HEK293 (cell line): ENCODE data around the gene CLEC16A.
A peak's percentile ranks its signal among the peaks of the same experiment; 100 is the strongest.

Experiments
- CTCF ChIA-PET: fragments of 350-600 bp; formaldehyde crosslinking; extraction: SDS; loops from one replicate; lab custom pipeline; 2021; ENCODE audit warnings: antibody characterized with exemption; lab: Yijun Ruan, JAX
- POLR2A ChIA-PET: fragments of 300-600 bp; formaldehyde crosslinking; extraction: SDS; loops from one replicate; lab custom pipeline; 2020; ENCODE audit warnings: antibody characterized with exemption, inconsistent platforms; lab: Yijun Ruan, JAX
- H3K27ac ChIP-seq: fragments of 200-500 bp; sonication (Bioruptor generic); 2 replicates; pipeline ENCODE4 v1.5.1; 2014; ENCODE audit warnings: low read depth, low read length, control low read depth, inconsistent platforms; ENCODE audit errors: extremely low read depth
- H3K36me3 ChIP-seq, 2 experiments: fragments of 200-500 bp in 1 of 2; sonication (Bioruptor generic) in 1 of 2; 1 replicate in 1 of 2; 2 replicates in 1 of 2; pipeline ENCODE4 v1.5.1; 2014 to 2017; ENCODE audit warnings: inconsistent platforms in 2 of 2, low read length in 2 of 2; ENCODE audit not compliant: control insufficient read depth in 2 of 2, insufficient read depth in 1 of 2
- H3K4me1 ChIP-seq: fragments of 200-500 bp; sonication (Bioruptor generic); 2 replicates; pipeline ENCODE4 v1.5.1; 2014; ENCODE audit warnings: mild to moderate bottlenecking, low read length, inconsistent platforms; ENCODE audit not compliant: control insufficient read depth, insufficient read depth
- H3K4me3 ChIP-seq: 2 replicates; pipeline ENCODE4 v1.5.1; 2011; ENCODE audit warnings: low read depth, mild to moderate bottlenecking, control low read depth, low read length, moderate library complexity
- H3K9me3 ChIP-seq: fragments of 200-500 bp; sonication (Bioruptor generic); 2 replicates; pipeline ENCODE4 v1.5.1; 2014; ENCODE audit warnings: low read depth, low read length, inconsistent platforms; ENCODE audit not compliant: control insufficient read depth, insufficient read depth
- EGR2 ChIP-seq: fragments of 450-650 bp; formaldehyde crosslinking; IDR thresholded peaks from 2 replicates; pipeline ENCODE4 v1.5.1; 2016; ENCODE audit warnings: low read depth, missing biosample characterization, missing genetic modification characterization
- IKZF3 ChIP-seq: fragments of 450-650 bp; IDR thresholded peaks from 2 replicates; pipeline ENCODE4 v1.5.0; 2018; ENCODE audit warnings: missing biosample characterization, mild to moderate bottlenecking, missing genetic modification characterization, moderate library complexity
- OVOL3 ChIP-seq: fragments of 450-650 bp; formaldehyde crosslinking; IDR thresholded peaks from 2 replicates; pipeline ENCODE4 v1.5.1; 2016; ENCODE audit warnings: missing biosample characterization, missing genetic modification characterization
- YY2 ChIP-seq: fragments of 450-650 bp; formaldehyde crosslinking; IDR thresholded peaks from 2 replicates; pipeline ENCODE4 v1.5.1; 2016; ENCODE audit warnings: missing biosample characterization, missing genetic modification characterization
- ZBTB17 ChIP-seq: fragments of 450-650 bp; formaldehyde crosslinking; IDR thresholded peaks from 2 replicates; pipeline ENCODE4 v1.5.1; 2016; ENCODE audit warnings: missing biosample characterization, missing genetic modification characterization
- ZBTB20 ChIP-seq: fragments of 450-650 bp; formaldehyde crosslinking; IDR thresholded peaks from 2 replicates; pipeline ENCODE4 v1.5.1; 2016; ENCODE audit warnings: missing biosample characterization, missing genetic modification characterization
- ZBTB21 ChIP-seq: fragments of 450-650 bp; formaldehyde crosslinking; IDR thresholded peaks from 2 replicates; pipeline ENCODE4 v1.5.1; 2017; ENCODE audit warnings: missing biosample characterization, missing genetic modification characterization
- ZNF112 ChIP-seq: fragments of 450-650 bp; formaldehyde crosslinking; IDR thresholded peaks from 2 replicates; pipeline ENCODE4 v1.5.0; 2017; ENCODE audit warnings: missing biosample characterization, missing genetic modification characterization
- ZNF174 ChIP-seq: fragments of 450-650 bp; formaldehyde crosslinking; IDR thresholded peaks from 2 replicates; pipeline ENCODE4 v1.5.0; 2017; ENCODE audit warnings: missing biosample characterization, mild to moderate bottlenecking, missing genetic modification characterization
- ZNF19 ChIP-seq: fragments of 450-650 bp; formaldehyde crosslinking; IDR thresholded peaks from 2 replicates; pipeline ENCODE4; 2016; ENCODE audit warnings: missing biosample characterization, missing genetic modification characterization, low read depth
- ZNF2 ChIP-seq: fragments of 450-650 bp; formaldehyde crosslinking; IDR thresholded peaks from 2 replicates; pipeline ENCODE4 v1.5.1; 2016; ENCODE audit warnings: missing biosample characterization, missing genetic modification characterization
- ZNF221 ChIP-seq: fragments of 450-650 bp; formaldehyde crosslinking; IDR thresholded peaks from 2 replicates; pipeline ENCODE4 v1.5.1; 2017; ENCODE audit warnings: missing biosample characterization, missing genetic modification characterization, borderline replicate concordance
- ZNF292 ChIP-seq: fragments of 450-650 bp; formaldehyde crosslinking; IDR thresholded peaks from 2 replicates; pipeline ENCODE4 v1.5.1; 2016; ENCODE audit warnings: low read depth, missing biosample characterization, missing genetic modification characterization, borderline replicate concordance
- ZNF600 ChIP-seq: fragments of 450-650 bp; formaldehyde crosslinking; IDR thresholded peaks from 2 replicates; pipeline ENCODE4 v1.5.1; 2016; ENCODE audit warnings: missing biosample characterization, missing genetic modification characterization
- TF ChIP-seq, protein P1 (sequence below): fragments of 450-650 bp; formaldehyde crosslinking; IDR thresholded peaks from 2 replicates; pipeline ENCODE4 v1.5.1; 2016; ENCODE audit warnings: missing biosample characterization, missing genetic modification characterization
- TF ChIP-seq, protein P2 (sequence below): fragments of 450-650 bp; formaldehyde crosslinking; IDR thresholded peaks from 2 replicates; pipeline ENCODE4 v1.5.1; 2017; ENCODE audit warnings: missing biosample characterization, missing genetic modification characterization
- TF ChIP-seq, protein P3 (sequence below): fragments of 450-650 bp; formaldehyde crosslinking; IDR thresholded peaks from 2 replicates; pipeline ENCODE4 v1.5.1; 2017; ENCODE audit warnings: missing biosample characterization, missing genetic modification characterization
- TF ChIP-seq, protein P4 (sequence below): IDR thresholded peaks from 2 replicates; pipeline ENCODE4 v1.6.1; 2011; ENCODE audit warnings: mild to moderate bottlenecking, low read depth, low read length, borderline replicate concordance

The CLEC16A gene

DNA sequence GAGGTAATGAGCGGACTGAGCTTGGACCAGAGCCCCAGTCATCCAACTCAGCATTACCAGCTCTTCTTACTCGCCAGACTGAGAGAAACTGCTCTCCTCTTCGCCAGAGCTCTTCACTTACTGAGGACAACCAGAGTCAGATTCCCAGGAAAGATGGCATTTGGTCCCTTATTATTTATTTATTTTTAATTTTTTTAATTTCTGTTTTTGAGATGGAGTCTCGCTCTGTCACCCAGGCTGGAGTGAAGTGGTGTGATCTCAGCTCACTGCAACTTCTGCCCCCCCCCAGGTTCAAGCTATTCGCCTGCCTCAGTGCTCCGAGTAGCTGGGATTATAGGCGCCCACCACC, 25.4 kb upstream of the CLEC16A start:
- ChIA-PET POLR2A (interaction anchor here (0.5 to 0.9 kb wide), 2 partner anchors 149 to 175 kb away, joined by 3 read pairs; partner anchors contain the start of gene NUBP1), CTCF (interaction anchor here (0.6 to 3.1 kb wide), 18 partner anchors 10 to 1662 kb away, joined by 3 to 22 read pairs (median 4); no protein-coding TSS in a partner anchor)
- no peaks in the 10 kb centered on the region for H3K36me3 ChIP-seq
- H3K27ac ChIP-seq, result no peak overlapping the region
- H3K4me3 ChIP-seq, result no peak overlapping the region
- no peaks in the 10 kb centered on the region for H3K4me1 ChIP-seq
- H3K9me3 ChIP-seq, result no peaks in the 10 kb centered on the region
- TF ChIP-seq, protein P1, sequence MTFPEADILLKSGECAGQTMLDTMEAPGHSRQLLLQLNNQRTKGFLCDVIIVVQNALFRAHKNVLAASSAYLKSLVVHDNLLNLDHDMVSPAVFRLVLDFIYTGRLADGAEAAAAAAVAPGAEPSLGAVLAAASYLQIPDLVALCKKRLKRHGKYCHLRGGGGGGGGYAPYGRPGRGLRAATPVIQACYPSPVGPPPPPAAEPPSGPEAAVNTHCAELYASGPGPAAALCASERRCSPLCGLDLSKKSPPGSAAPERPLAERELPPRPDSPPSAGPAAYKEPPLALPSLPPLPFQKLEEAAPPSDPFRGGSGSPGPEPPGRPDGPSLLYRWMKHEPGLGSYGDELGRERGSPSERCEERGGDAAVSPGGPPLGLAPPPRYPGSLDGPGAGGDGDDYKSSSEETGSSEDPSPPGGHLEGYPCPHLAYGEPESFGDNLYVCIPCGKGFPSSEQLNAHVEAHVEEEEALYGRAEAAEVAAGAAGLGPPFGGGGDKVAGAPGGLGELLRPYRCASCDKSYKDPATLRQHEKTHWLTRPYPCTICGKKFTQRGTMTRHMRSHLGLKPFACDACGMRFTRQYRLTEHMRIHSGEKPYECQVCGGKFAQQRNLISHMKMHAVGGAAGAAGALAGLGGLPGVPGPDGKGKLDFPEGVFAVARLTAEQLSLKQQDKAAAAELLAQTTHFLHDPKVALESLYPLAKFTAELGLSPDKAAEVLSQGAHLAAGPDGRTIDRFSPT (tag by site-specific recombination), result no peak
- TF ChIP-seq ZNF19 (tag by site-specific recombination) (no peak), ZBTB17 (tag by site-specific recombination) (peak; percentile 79), ZBTB21 (tag by site-specific recombination) (no peak)
- TF ChIP-seq, protein P2, sequence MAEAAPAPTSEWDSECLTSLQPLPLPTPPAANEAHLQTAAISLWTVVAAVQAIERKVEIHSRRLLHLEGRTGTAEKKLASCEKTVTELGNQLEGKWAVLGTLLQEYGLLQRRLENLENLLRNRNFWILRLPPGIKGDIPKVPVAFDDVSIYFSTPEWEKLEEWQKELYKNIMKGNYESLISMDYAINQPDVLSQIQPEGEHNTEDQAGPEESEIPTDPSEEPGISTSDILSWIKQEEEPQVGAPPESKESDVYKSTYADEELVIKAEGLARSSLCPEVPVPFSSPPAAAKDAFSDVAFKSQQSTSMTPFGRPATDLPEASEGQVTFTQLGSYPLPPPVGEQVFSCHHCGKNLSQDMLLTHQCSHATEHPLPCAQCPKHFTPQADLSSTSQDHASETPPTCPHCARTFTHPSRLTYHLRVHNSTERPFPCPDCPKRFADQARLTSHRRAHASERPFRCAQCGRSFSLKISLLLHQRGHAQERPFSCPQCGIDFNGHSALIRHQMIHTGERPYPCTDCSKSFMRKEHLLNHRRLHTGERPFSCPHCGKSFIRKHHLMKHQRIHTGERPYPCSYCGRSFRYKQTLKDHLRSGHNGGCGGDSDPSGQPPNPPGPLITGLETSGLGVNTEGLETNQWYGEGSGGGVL (tag by site-specific recombination), result no peak

DNA sequence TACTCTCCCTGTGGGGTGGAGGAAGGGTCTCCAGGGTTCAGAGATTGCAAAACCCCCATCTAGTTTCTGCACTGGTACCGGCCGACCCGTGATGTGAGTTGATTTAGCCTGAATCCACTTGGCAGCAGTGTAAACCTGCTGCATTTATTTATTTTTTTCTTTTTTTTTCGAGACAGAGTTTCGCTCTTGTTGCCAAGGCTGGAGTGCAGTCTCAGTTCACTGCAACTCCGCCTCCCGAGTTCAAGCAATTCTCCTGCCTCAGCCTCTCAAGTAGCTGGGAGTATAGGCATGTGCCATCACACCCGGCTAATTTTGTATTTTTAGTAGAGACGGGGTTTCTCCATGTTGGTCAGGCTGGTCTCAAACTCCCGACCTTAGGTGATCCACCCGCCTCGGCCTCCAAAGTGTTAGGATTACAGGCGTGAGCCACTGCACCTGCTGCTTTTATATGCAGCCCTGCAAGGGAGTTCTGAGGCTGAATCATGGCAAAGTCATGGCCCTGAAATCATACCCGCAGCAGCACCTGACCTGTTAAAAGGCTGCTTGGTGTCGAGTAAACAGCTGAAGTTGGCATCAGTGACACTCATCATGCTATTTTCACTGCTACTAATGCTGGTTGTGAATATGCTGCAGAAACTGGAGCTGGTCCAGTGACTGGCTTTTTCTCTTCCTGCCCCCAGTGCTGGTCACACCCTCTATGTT, 23.5 kb upstream of the CLEC16A start:
- Histone ChIP-seq H3K4me3 (no peak overlapping the region), H3K36me3 (peaks cover 0 to 4% of the 10 kb centered on the region in 2 experiments; a peak in 1 of 3 replicates), H3K27ac (no peak overlapping the region), H3K9me3 (no peaks in the 10 kb centered on the region), H3K4me1 (no peaks in the 10 kb centered on the region)
- TF ChIP-seq ZBTB20, result no peak
- no peak for TF ChIP-seq ZNF2 (tag by site-specific recombination)
- TF ChIP-seq ZNF112 (tag by site-specific recombination), result no peak
- POLR2A ChIA-PET, result no interaction called here
- CTCF ChIA-PET, result interaction anchor here (0.7 to 1.2 kb wide), 4 partner anchors 26 to 406 kb away, joined by 3 to 5 read pairs (median 4); no protein-coding TSS in a partner anchor

DNA sequence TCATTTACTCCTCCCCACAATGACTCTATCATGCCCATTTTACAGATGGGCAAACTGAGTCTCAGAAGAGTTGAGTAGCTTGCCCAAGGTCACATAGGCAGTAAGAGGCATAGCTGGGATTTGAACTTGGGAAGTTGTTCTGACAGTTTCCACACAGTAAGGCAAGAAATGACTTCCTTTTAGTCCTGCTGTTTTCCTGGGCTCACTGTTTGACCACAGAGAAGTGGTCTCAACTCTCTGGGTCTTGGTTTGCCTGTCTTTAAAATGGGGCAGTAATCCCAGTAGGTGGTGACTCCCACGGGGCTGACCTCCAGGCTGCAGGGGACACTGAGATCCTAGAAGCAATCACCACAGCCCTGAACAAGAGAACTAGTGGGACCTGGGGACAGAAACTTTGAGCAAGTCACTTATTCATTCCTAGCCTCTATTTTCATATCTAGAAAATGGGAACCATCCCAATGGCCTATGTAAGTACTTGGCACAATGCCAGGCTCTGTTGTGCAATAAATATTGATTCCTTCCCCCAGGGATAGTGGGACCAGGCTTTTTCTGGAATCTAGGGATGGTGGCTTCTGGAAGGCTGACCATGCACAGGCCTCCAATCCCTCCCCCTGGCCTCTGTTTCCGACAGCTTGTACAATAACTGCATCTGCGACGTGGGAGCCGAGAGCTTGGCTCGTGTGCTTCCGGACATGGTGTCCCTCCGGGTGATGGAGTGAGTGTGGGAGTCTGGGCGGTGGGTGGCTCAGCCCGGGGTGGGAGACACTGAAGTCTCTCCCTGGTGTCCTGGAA, 22.6 kb upstream of the CLEC16A start:
- H3K36me3 ChIP-seq, result peaks cover 0 to 5% of the 10 kb centered on the region in 2 experiments; a peak in 2 of 3 replicates
- TF ChIP-seq ZNF174 (tag by site-specific recombination), result no peak
- TF ChIP-seq, protein P3, sequence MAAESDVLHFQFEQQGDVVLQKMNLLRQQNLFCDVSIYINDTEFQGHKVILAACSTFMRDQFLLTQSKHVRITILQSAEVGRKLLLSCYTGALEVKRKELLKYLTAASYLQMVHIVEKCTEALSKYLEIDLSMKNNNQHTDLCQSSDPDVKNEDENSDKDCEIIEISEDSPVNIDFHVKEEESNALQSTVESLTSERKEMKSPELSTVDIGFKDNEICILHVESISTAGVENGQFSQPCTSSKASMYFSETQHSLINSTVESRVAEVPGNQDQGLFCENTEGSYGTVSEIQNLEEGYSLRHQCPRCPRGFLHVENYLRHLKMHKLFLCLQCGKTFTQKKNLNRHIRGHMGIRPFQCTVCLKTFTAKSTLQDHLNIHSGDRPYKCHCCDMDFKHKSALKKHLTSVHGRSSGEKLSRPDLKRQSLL (tag by site-specific recombination), result 0 out of 2 replicates have a peak, but pooled peaks have one; percentile 37
- no peak for TF ChIP-seq YY2 (tag by site-specific recombination)
- TF ChIP-seq, protein P4, sequence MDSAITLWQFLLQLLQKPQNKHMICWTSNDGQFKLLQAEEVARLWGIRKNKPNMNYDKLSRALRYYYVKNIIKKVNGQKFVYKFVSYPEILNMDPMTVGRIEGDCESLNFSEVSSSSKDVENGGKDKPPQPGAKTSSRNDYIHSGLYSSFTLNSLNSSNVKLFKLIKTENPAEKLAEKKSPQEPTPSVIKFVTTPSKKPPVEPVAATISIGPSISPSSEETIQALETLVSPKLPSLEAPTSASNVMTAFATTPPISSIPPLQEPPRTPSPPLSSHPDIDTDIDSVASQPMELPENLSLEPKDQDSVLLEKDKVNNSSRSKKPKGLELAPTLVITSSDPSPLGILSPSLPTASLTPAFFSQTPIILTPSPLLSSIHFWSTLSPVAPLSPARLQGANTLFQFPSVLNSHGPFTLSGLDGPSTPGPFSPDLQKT, result no peak
- no peak for TF ChIP-seq ZNF221 (tag by site-specific recombination)
- TF ChIP-seq ZNF600, result no peak
- no peak for TF ChIP-seq IKZF3 (tag by site-specific recombination)
- peak; percentile 62 for TF ChIP-seq EGR2
- no peak for TF ChIP-seq ZNF292
- TF ChIP-seq OVOL3 (tag by site-specific recombination), result no peak
- H3K9me3 ChIP-seq, result no peaks in the 10 kb centered on the region
- POLR2A ChIA-PET, result interaction anchor here (0.9 kb wide), 1 partner anchor 334 kb away, joined by 4 read pairs; the partner anchor contains the start of gene SOCS1
- no peaks in the 10 kb centered on the region for H3K4me1 ChIP-seq
- CTCF ChIA-PET, result interaction anchor here (0.6 to 1.2 kb wide), 4 partner anchors 185 to 410 kb away, joined by 3 to 5 read pairs (median 4); no protein-coding TSS in a partner anchor
- H3K4me3 ChIP-seq, result no peak overlapping the region
- no peak overlapping the region for H3K27ac ChIP-seq
